ENCODE results near the gene NSFL1C.

- no peak for TF ChIP-seq CTCF (conservative IDR thresholded peaks at IDR 0.05)
- no peak for TF ChIP-seq EZH2 (IDR thresholded peaks at IDR 0.05; ENCODE audit: low read depth)
Observed at GRCh38 chr20:1479831-1480595, 13.4 kb upstream of the NSFL1C start.
